Esophagus squamous epithelium (tissue), 5 donors: ENCODE data around the gene CSF1R. TPM values are rescaled to one million over a fixed set of nuclear protein-coding genes. Genes with fewer than 3 reads are reported as not detected.

Source experiments
- DNase-seq: peaks from one replicate; lab custom pipeline; 2025; lab: John Stamatoyannopoulos, UW
- H3K27ac ChIP-seq, 4 donors: fragments of 200-600 bp; sonication (generic); one replicate each; pipeline ENCODE4 v1.5.1; 2016 to 2019; ENCODE audit warnings: mild to moderate bottlenecking in 1 of 4
- H3K27me3 ChIP-seq, 4 donors: fragments of 200-600 bp; sonication (generic); 1 replicate in 3 of 4; 2 replicates in 1 of 4; pipeline versions ENCODE4 v1.5.1 to v1.6.0; 2017 to 2021; ENCODE audit warnings: antibody characterized with exemption in 1 of 4
- H3K36me3 ChIP-seq, 3 donors: fragments of 200-600 bp; sonication (generic); one replicate each; pipeline ENCODE4 v1.5.1; 2016 to 2019
- H3K4me1 ChIP-seq, 3 donors: fragments of 200-600 bp; sonication (generic); one replicate each; pipeline ENCODE4 v1.5.1; 2017 to 2019
- H3K4me3 ChIP-seq, 4 donors: fragments of 200-600 bp; sonication (generic); 1 replicate in 3 of 4; 2 replicates in 1 of 4; pipeline ENCODE4 v1.5.1; 2016 to 2019; ENCODE audit warnings: mild to moderate bottlenecking in 2 of 4, moderate library complexity in 1 of 4
- H3K9me3 ChIP-seq, 3 donors: fragments of 200-600 bp; sonication (generic); one replicate each; pipeline ENCODE4 v1.5.1; 2016 to 2019
- CTCF ChIP-seq, 6 experiments: fragments of 450-650 bp in 4 of 6; fragments of 200-600 bp in 2 of 6; sonication (generic) in 2 of 6; IDR thresholded peaks; one replicate each; pipeline ENCODE4 v1.5.1; 2016 to 2019; ENCODE audit warnings: antibody characterized with exemption in 6 of 6, mild to moderate bottlenecking in 4 of 6, moderate library complexity in 4 of 6
- POLR2A ChIP-seq, 4 donors: fragments of 450-650 bp; IDR thresholded peaks; one replicate each; pipeline ENCODE4 v1.6.1; 2017; ENCODE audit warnings: antibody characterized with exemption in 4 of 4, mild to moderate bottlenecking in 4 of 4, moderate library complexity in 3 of 4
- WGBS, 2 donors: methylation state at CpG; one replicate each; pipeline ENCODE4 v1.1.5; 2018; 5-methylcytosine and 5-hydroxymethylcytosine counted together
- intact Hi-C: fragments of 100-400 bp; cut with DNase I; formaldehyde crosslinking; loops from one replicate; pipeline ENCODE4 v1.15.0; 2022
- total RNA-seq, 4 donors: library from RNA; depleted of rRNA; stranded (reverse); fragments of >200 nt; gene quantifications; one replicate each; pipeline ENCODE4 v1.1.0, GENCODE V29; 2016
- donor health status: DM: yes; HTN: yes; CAD: no.

The CSF1R gene
- total RNA-seq, 4 donors from 2014 or later = 4.3 to 38.7 (median 15.1) TPM

GRCh38 chr5:150021491-150022157 lies 64.7 kb downstream of the CSF1R start:
- H3K9me3 ChIP-seq = no peaks in the 10 kb centered on the region
- TF ChIP-seq CTCF (IDR thresholded peaks at IDR 0.05) (no peak), POLR2A (IDR thresholded peaks at IDR 0.05) (no peak)
- DNase-seq = no peak
- H3K36me3 ChIP-seq = peaks cover 4 to 78% (median 11%) of the 10 kb centered on the region in 3 donors
- peak overlapping the region; percentile 65 to 80 (median 77) for H3K27ac ChIP-seq
- WGBS, 2 donors = 59 to 64% methylated on average over 12 to 13 of the region's 13 CpGs
- no peaks in the 10 kb centered on the region for H3K27me3 ChIP-seq
- peaks cover 0 to 52% (median 18%) of the 10 kb centered on the region in 3 donors for H3K4me1 ChIP-seq
- intact Hi-C loops = no loop called here
- H3K4me3 ChIP-seq = peak overlapping the region in 1 of 4 donors; percentile 25

- 88 to 93% methylated on average over 1 of the region's 1 CpG for WGBS, 2 donors
- H3K36me3 ChIP-seq = peaks cover 6 to 78% (median 10%) of the 10 kb centered on the region in 3 donors
- intact Hi-C loops = no loop called here
- H3K9me3 ChIP-seq = peaks cover 0 to 6% (median 0%) of the 10 kb centered on the region in 3 donors
- peak overlapping the region in 2 of 4 donors; percentile 78 to 80 for H3K27ac ChIP-seq
- TF ChIP-seq CTCF (IDR thresholded peaks at IDR 0.05) (no peak), POLR2A (IDR thresholded peaks at IDR 0.05) (no peak)
- DNase-seq = no peak
- no peak overlapping the region for H3K4me3 ChIP-seq
- peaks cover 0 to 52% (median 18%) of the 10 kb centered on the region in 3 donors for H3K4me1 ChIP-seq
- no peaks in the 10 kb centered on the region for H3K27me3 ChIP-seq
Measured at GRCh38 chr5:150020249-150020648, 66.1 kb downstream of the CSF1R start.

GRCh38 chr5:150017226-150018005 lies 68.9 kb downstream of the CSF1R start:
- H3K4me1 ChIP-seq = peaks cover 0 to 40% (median 13%) of the 10 kb centered on the region in 3 donors
- H3K27me3 ChIP-seq = no peaks in the 10 kb centered on the region
- H3K4me3 ChIP-seq = no peak overlapping the region
- peak overlapping the region in 2 of 4 donors; percentile 51 to 53 for H3K27ac ChIP-seq
- peaks cover 0 to 6% (median 0%) of the 10 kb centered on the region in 3 donors for H3K9me3 ChIP-seq
- no peak for TF ChIP-seq POLR2A (IDR thresholded peaks at IDR 0.05)
- no peak for TF ChIP-seq CTCF (IDR thresholded peaks at IDR 0.05)
- intact Hi-C loops = no loop called here
- DNase-seq = no peak
- WGBS, 2 donors = 53 to 62% methylated on average over 6 of the region's 6 CpGs
- H3K36me3 ChIP-seq = peaks cover 16 to 82% (median 20%) of the 10 kb centered on the region in 3 donors

- Histone ChIP-seq H3K9me3 (peaks cover 0 to 6% (median 0%) of the 10 kb centered on the region in 3 donors), H3K4me3 (no peak overlapping the region), H3K4me1 (peaks cover 0 to 31% (median 9%) of the 10 kb centered on the region in 3 donors), H3K36me3 (peaks cover 16 to 88% (median 20%) of the 10 kb centered on the region in 3 donors), H3K27me3 (no peaks in the 10 kb centered on the region), H3K27ac (peak overlapping the region in 2 of 4 donors; percentile 36 to 51)
- intact Hi-C loops = no loop called here
- DNase-seq = no peak
- TF ChIP-seq POLR2A (IDR thresholded peaks at IDR 0.05) = no peak
Measured at GRCh38 chr5:150016537-150016936, 69.8 kb downstream of the CSF1R start.

GRCh38 chr5:150015415-150015814 lies 70.9 kb downstream of the CSF1R start:
- H3K4me3 ChIP-seq = no peak overlapping the region
- H3K4me1 ChIP-seq = peaks cover 0 to 20% (median 0%) of the 10 kb centered on the region in 3 donors
- 92 to 97% methylated on average over 3 of the region's 3 CpGs for WGBS, 2 donors
- DNase-seq = no peak
- peaks cover 0 to 6% (median 0%) of the 10 kb centered on the region in 3 donors for H3K9me3 ChIP-seq
- TF ChIP-seq POLR2A (IDR thresholded peaks at IDR 0.05) = no peak
- TF ChIP-seq CTCF (IDR thresholded peaks at IDR 0.05) = no peak
- H3K27ac ChIP-seq = no peak overlapping the region
- intact Hi-C loops = no loop called here
- peaks cover 16 to 88% (median 25%) of the 10 kb centered on the region in 3 donors for H3K36me3 ChIP-seq
- no peaks in the 10 kb centered on the region for H3K27me3 ChIP-seq
